PC-9 (cell line): ENCODE measurements around the gene CD48. TPM values are rescaled to one million over a fixed set of nuclear protein-coding genes. Genes with fewer than 3 reads are reported as not detected.

ENCODE experiments used
- BruUV-seq: library from RNA; stranded (reverse); fragments of 400-500 nt; replicated peaks from 2 replicates; lab custom pipeline; 2021; lab: Mats Ljungman, UMichigan
- CTCF ChIA-PET: fragments of 300-600 bp; sonication (Branson Sonifier 250); formaldehyde crosslinking; loops from one replicate; lab custom pipeline; 2022; ENCODE audit warnings: antibody characterized with exemption; lab: Charles Lee
- POLR2A ChIA-PET: fragments of 300-600 bp; sonication (Branson Sonifier 250); formaldehyde crosslinking; loops from one replicate; lab custom pipeline; 2022; ENCODE audit warnings: antibody characterized with exemption; ENCODE audit not compliant: unreplicated experiment; lab: Charles Lee
- DNase-seq, 2 experiments: peaks; one replicate each; pipeline versions ENCODE4 v3.0.0 to v3.0.0-alpha.2; 2015 to 2022; ENCODE audit warnings: mixed read lengths in 1 of 2
- H2AFZ ChIP-seq: fragments of 200-600 bp; sonication (generic); 2 replicates; pipeline ENCODE4 v1.8.1; 2017; ENCODE audit warnings: antibody characterized with exemption
- H3F3A ChIP-seq: fragments of 200-600 bp; sonication (generic); 2 replicates; pipeline ENCODE4 v1.8.1; 2017; ENCODE audit warnings: antibody characterized with exemption, mild to moderate bottlenecking, low read depth; ENCODE audit not compliant: insufficient read depth
- H3K27ac ChIP-seq: fragments of 200-600 bp; sonication (generic); 2 replicates; pipeline ENCODE4 v1.6.1; 2016; ENCODE audit warnings: mixed run types
- H3K27me3 ChIP-seq: fragments of 200-600 bp; sonication (generic); 2 replicates; pipeline ENCODE4 v1.6.1; 2016; ENCODE audit warnings: low read depth, mixed run types; ENCODE audit not compliant: insufficient read depth
- H3K36me3 ChIP-seq: fragments of 200-600 bp; sonication (generic); 2 replicates; pipeline ENCODE4 v1.6.1; 2016; ENCODE audit warnings: low read depth, mixed run types
- H3K4me1 ChIP-seq: fragments of 200-600 bp; sonication (generic); replicated peaks from 2 replicates; pipeline ENCODE4 v1.6.1; 2016; ENCODE audit warnings: mixed run types; ENCODE audit not compliant: insufficient read depth
- H3K4me2 ChIP-seq: fragments of 200-600 bp; sonication (generic); 2 replicates; pipeline ENCODE4 v1.6.1; 2017; ENCODE audit warnings: mixed run types
- H3K4me3 ChIP-seq: fragments of 200-600 bp; sonication (generic); 2 replicates; pipeline ENCODE4 v1.6.1; 2016; ENCODE audit warnings: mixed run types
- H3K79me2 ChIP-seq: fragments of 200-600 bp; sonication (generic); 2 replicates; pipeline ENCODE4 v1.6.1; 2017; ENCODE audit warnings: low read depth, mixed run types
- H3K9me2 ChIP-seq: fragments of 200-600 bp; sonication (generic); 2 replicates; pipeline ENCODE4 v1.8.1; 2017; ENCODE audit warnings: mild to moderate bottlenecking; ENCODE audit not compliant: insufficient read depth
- H3K9me3 ChIP-seq: fragments of 200-600 bp; sonication (generic); 2 replicates; pipeline ENCODE4 v1.8.1; 2016; ENCODE audit warnings: low read depth; ENCODE audit not compliant: insufficient read depth
- H4K20me1 ChIP-seq: fragments of 200-600 bp; sonication (generic); 2 replicates; pipeline ENCODE4 v1.8.1; 2017; ENCODE audit not compliant: insufficient read depth
- EZH2 ChIP-seq: fragments of 200-600 bp; sonication (generic); IDR thresholded peaks from 2 replicates; pipeline ENCODE4 v1.8.0; 2017; ENCODE audit warnings: antibody characterized with exemption, low read depth
- intact Hi-C: fragments of 100-400 bp; cut with micrococcal nuclease; formaldehyde crosslinking; loops from one replicate; pipeline ENCODE4 v1.10.0; 2022; ENCODE audit not compliant: unreplicated experiment
- total RNA-seq: library from RNA; stranded (reverse); gene quantifications from 2 replicates; pipeline ENCODE4 v1.2.3, GENCODE V29; 2021
- TF ChIP-seq, protein P1 (sequence below): fragments of 200-600 bp; sonication (generic); conservative IDR thresholded peaks from 2 replicates; pipeline ENCODE4 v1.6.1; 2017; ENCODE audit warnings: mixed run types, antibody characterized with exemption, mild to moderate bottlenecking, moderate library complexity

The CD48 gene
- total RNA-seq, 1 experiment from 2014 or later: not detected

DNA sequence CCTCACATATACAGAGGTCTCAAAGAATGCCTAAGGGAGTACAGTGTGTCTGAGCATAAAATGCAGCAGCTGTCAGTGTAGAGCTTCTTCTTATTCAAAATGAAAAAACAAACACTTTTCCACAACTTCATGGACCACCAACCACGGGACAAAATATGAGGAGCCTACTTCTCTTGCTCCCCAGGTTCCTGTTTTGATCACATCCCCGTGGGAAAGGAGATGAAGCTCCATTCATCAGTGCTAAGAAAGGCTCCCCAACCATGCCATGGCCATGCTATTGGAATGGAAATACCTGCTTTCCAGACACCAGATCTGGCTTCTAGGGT is 383 bp downstream of the CD48 start:
- POLR2A ChIA-PET: no interaction called here
- Histone ChIP-seq H3K27ac (no peak overlapping the region), H3K4me2 (no peak overlapping the region)

DNA sequence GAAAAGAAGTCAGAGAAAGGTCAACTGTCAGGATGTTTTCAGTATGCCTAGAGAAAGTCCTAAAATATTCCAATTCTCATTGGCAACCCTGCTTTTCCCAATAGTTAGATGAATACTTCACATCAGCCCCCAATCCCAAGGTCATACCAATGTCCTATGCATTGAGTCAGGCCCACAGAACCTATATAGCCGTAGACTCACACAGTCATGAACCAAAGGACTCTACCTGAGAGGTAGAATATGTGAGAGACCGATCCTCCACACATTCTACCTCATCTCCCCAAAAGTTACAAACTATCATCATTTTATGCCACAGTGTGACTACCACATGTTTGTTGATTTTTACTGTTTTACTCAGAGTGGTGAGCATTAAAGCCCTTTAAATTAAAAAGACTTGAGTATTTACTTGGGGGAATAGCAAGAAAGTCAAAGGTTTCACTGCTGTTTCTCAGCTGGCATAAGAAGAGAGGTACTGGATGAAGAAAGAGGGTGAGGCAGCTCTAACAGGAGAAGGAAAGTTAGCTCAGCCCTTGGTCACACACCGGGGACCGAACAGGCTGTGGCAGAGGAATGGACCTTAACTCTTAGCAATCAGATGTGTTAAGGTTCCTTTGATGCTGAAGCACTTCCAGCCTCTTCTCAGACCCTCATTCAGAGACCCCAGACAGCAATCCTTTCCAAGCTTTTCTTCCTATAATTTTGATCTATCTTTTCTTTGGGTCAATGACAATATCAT is 937 bp downstream of the CD48 start:
- DNase-seq: no peak
- no TSS peak for BruUV-seq
- no peaks in the 10 kb centered on the region for H3K4me1 ChIP-seq
- ChIA-PET POLR2A (no interaction called here), CTCF (no interaction called here)
- intact Hi-C loops: no loop called here
- no peaks in the 10 kb centered on the region for H3K79me2 ChIP-seq
- no peak overlapping the region for H2AFZ ChIP-seq
- H3K27ac ChIP-seq: no peak overlapping the region
- H3K27me3 ChIP-seq: peaks cover 81% of the 10 kb centered on the region
- no peak overlapping the region for H3K4me3 ChIP-seq
- H3K36me3 ChIP-seq: no peaks in the 10 kb centered on the region
- no peaks in the 10 kb centered on the region for H3F3A ChIP-seq
- no peaks in the 10 kb centered on the region for H3K9me3 ChIP-seq
- no peaks in the 10 kb centered on the region for H3K9me2 ChIP-seq
- TF ChIP-seq, protein P1, sequence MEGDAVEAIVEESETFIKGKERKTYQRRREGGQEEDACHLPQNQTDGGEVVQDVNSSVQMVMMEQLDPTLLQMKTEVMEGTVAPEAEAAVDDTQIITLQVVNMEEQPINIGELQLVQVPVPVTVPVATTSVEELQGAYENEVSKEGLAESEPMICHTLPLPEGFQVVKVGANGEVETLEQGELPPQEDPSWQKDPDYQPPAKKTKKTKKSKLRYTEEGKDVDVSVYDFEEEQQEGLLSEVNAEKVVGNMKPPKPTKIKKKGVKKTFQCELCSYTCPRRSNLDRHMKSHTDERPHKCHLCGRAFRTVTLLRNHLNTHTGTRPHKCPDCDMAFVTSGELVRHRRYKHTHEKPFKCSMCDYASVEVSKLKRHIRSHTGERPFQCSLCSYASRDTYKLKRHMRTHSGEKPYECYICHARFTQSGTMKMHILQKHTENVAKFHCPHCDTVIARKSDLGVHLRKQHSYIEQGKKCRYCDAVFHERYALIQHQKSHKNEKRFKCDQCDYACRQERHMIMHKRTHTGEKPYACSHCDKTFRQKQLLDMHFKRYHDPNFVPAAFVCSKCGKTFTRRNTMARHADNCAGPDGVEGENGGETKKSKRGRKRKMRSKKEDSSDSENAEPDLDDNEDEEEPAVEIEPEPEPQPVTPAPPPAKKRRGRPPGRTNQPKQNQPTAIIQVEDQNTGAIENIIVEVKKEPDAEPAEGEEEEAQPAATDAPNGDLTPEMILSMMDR: no peak
- no peak for TF ChIP-seq EZH2
- H3K4me2 ChIP-seq: no peak overlapping the region
- H4K20me1 ChIP-seq: no peaks in the 10 kb centered on the region

More for the DNA sequence above, 383 bp downstream of the CD48 start:
- Histone ChIP-seq H3F3A (no peaks in the 10 kb centered on the region), H3K36me3 (no peaks in the 10 kb centered on the region), H3K4me1 (no peaks in the 10 kb centered on the region), H3K27me3 (peaks cover 79% of the 10 kb centered on the region), H3K4me3 (no peak overlapping the region), H3K9me2 (no peaks in the 10 kb centered on the region), H3K79me2 (no peaks in the 10 kb centered on the region), H2AFZ (no peak overlapping the region), H4K20me1 (no peaks in the 10 kb centered on the region), H3K9me3 (no peaks in the 10 kb centered on the region)
- no peak for DNase-seq
- CTCF ChIA-PET: no interaction called here
- no TSS peak for BruUV-seq
- intact Hi-C loops: no loop called here
- TF ChIP-seq, protein P1: no peak
- TF ChIP-seq EZH2: no peak

DNA sequence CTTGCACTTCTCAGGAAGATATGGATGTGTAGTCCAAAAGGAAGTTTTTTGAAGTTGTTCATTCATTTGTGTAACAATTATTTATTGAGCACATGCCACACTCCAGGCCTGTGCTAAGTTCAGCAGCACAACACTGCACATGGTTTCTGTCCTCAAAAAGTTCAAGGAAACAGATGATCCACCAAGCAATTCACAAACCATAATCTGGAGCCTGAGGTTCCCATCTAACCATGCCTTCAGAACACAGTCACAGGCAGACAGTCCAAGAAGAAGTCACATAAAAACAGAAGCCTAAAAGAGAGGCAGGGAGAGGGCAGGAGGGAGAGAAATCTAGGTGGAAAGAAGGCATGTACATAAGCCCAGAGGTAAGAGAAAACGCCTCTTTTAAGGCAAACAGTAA is 1.9 kb downstream of the CD48 start:
- Histone ChIP-seq H3K4me3 (no peak overlapping the region), H3K27ac (no peak overlapping the region), H3K9me2 (no peaks in the 10 kb centered on the region), H2AFZ (no peak overlapping the region), H3K79me2 (no peaks in the 10 kb centered on the region), H3F3A (no peaks in the 10 kb centered on the region), H3K9me3 (no peaks in the 10 kb centered on the region), H3K4me2 (no peak overlapping the region), H3K36me3 (no peaks in the 10 kb centered on the region), H3K4me1 (no peaks in the 10 kb centered on the region), H4K20me1 (no peaks in the 10 kb centered on the region), H3K27me3 (peaks cover 80% of the 10 kb centered on the region)
- TF ChIP-seq EZH2: no peak
- TF ChIP-seq, protein P1: no peak
- BruUV-seq: no TSS peak
- CTCF ChIA-PET: no interaction called here
- intact Hi-C loops: no loop called here
- POLR2A ChIA-PET: no interaction called here
- no peak for DNase-seq
